HG02884 (cell line): Measurements from ENCODE around the gene CYB561A3.

ENCODE experiments used
- ATAC-seq: cut with Tn5 transposase; IDR thresholded peaks from one replicate; pipeline ENCODE4 v1.9.1; 2021; ENCODE audit warnings: mild to moderate bottlenecking, moderate library complexity; ENCODE audit not compliant: unreplicated experiment

CYB561A3 gene

GRCh38 chr11:61329871-61330270 lies 31.8 kb downstream of the CYB561A3 start:
- ATAC-seq, result no peak

- ATAC-seq, result no peak
Measured at GRCh38 chr11:61328351-61328750, 33.3 kb downstream of the CYB561A3 start.

- ATAC-seq, result no peak
Measured at GRCh38 chr11:61327669-61328071, 34.0 kb downstream of the CYB561A3 start.

GRCh38 chr11:61325649-61326414 lies 35.9 kb downstream of the CYB561A3 start:
- no peak for ATAC-seq

- no peak for ATAC-seq
Measured at GRCh38 chr11:61315260-61315659, 46.4 kb downstream of the CYB561A3 start.

- no peak for ATAC-seq
Measured at GRCh38 chr11:61310749-61311148, 50.9 kb downstream of the CYB561A3 start.

GRCh38 chr11:61309739-61310138 lies 51.9 kb downstream of the CYB561A3 start:
- ATAC-seq, result no peak

GRCh38 chr11:61309141-61309540 lies 52.5 kb downstream of the CYB561A3 start:
- ATAC-seq, result no peak

GRCh38 chr11:61307354-61307753 lies 54.3 kb downstream of the CYB561A3 start:
- ATAC-seq, result no peak

GRCh38 chr11:61306221-61306620 lies 55.5 kb downstream of the CYB561A3 start:
- no peak for ATAC-seq

GRCh38 chr11:61305417-61305816 lies 56.3 kb downstream of the CYB561A3 start:
- no peak for ATAC-seq

- no peak for ATAC-seq
Measured at GRCh38 chr11:61303725-61304124, 58.0 kb downstream of the CYB561A3 start.

GRCh38 chr11:61302550-61302949 lies 59.1 kb downstream of the CYB561A3 start:
- ATAC-seq, result no peak
